Measurements from ENCODE around the gene NDEL1.
A peak's percentile ranks its signal among the peaks of the same experiment; 100 is the strongest.

The NDEL1 gene

GRCh38 chr17:8436169-8436843 is 622 bp downstream of the NDEL1 start:
- Histone ChIP-seq H3K27ac (ENCODE audit: low read depth, low read length) (peak overlapping the region; percentile 99), H3K9me3 (ENCODE audit: control insufficient read depth in 5 of 5, low read length in 5 of 5) (no peaks in the 10 kb centered on the region), H3K27me3 (ENCODE audit: control insufficient read depth in 5 of 5, insufficient read depth in 4 of 5, low read length in 5 of 5) (no peaks in the 10 kb centered on the region), H3K4me1 (ENCODE audit: control insufficient read depth in 5 of 5, insufficient read depth in 5 of 5, low read length in 5 of 5) (peaks cover under 1 to 38% (median 30%) of the 10 kb centered on the region in 5 donors), H3K36me3 (ENCODE audit: control insufficient read depth in 5 of 5, insufficient read depth in 5 of 5, low read length in 5 of 5) (peaks cover 4 to 9% (median 6%) of the 10 kb centered on the region in 5 donors), H3K9ac (ENCODE audit: low read length in 5 of 5) (peak overlapping the region; percentile 81 to 100 (median 92)), H3K4me3 (ENCODE audit: low read depth in 1 of 5, low read length in 5 of 5) (peak overlapping the region; percentile 87 to 93 (median 92))

- peaks cover 4 to 9% (median 6%) of the 10 kb centered on the region in 5 donors for H3K36me3 ChIP-seq (ENCODE audit: control insufficient read depth in 5 of 5, insufficient read depth in 5 of 5, low read length in 5 of 5)
- peaks cover 0 to 39% (median 31%) of the 10 kb centered on the region in 5 donors for H3K4me1 ChIP-seq (ENCODE audit: control insufficient read depth in 5 of 5, insufficient read depth in 5 of 5, low read length in 5 of 5)
- H3K9ac ChIP-seq (ENCODE audit: low read length in 5 of 5) = peak overlapping the region; percentile 81 to 100 (median 92)
- H3K27me3 ChIP-seq (ENCODE audit: control insufficient read depth in 5 of 5, insufficient read depth in 4 of 5, low read length in 5 of 5) = no peaks in the 10 kb centered on the region
- H3K27ac ChIP-seq (ENCODE audit: low read depth, low read length) = peak overlapping the region; percentile 99
- no peaks in the 10 kb centered on the region for H3K9me3 ChIP-seq (ENCODE audit: control insufficient read depth in 5 of 5, low read length in 5 of 5)
- H3K4me3 ChIP-seq (ENCODE audit: low read depth in 1 of 5, low read length in 5 of 5) = peak overlapping the region; percentile 87 to 93 (median 92)
Measured at GRCh38 chr17:8436844-8437171, 1.1 kb downstream of the NDEL1 start.

- Histone ChIP-seq H3K4me1 (ENCODE audit: control insufficient read depth in 5 of 5, insufficient read depth in 5 of 5, low read length in 5 of 5) (peaks cover 0 to 47% (median 44%) of the 10 kb centered on the region in 5 donors), H3K9me3 (ENCODE audit: control insufficient read depth in 5 of 5, low read length in 5 of 5) (no peaks in the 10 kb centered on the region)
Measured at GRCh38 chr17:8438441-8438840, 2.8 kb downstream of the NDEL1 start.

DNA sequence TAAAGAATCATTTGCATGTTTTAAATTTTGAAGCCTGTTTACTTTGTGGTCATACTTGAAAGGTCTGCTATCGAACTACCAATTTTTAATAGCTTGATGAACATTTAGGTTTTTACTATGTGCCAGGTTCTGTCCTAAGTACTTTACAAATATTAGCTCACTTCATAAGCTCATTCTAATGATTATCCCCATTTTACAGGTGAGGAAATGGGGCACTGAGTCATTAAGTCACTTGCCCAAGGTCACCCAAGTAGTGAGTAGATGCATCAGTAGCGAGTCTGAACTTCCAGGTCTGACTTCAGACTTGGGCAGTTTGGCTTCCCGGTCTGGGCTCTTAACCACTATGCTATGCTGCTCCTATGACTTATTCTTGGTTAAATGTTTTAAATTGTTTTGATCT is 4.0 kb downstream of the NDEL1 start:
- Histone ChIP-seq H3K36me3 (ENCODE audit: control insufficient read depth in 5 of 5, insufficient read depth in 5 of 5, low read length in 5 of 5) (peaks cover 7 to 17% (median 13%) of the 10 kb centered on the region in 5 donors), H3K27me3 (ENCODE audit: control insufficient read depth in 5 of 5, insufficient read depth in 4 of 5, low read length in 5 of 5) (no peaks in the 10 kb centered on the region), H3K9me3 (ENCODE audit: control insufficient read depth in 5 of 5, low read length in 5 of 5) (no peaks in the 10 kb centered on the region), H3K9ac (ENCODE audit: low read length in 5 of 5) (no peak overlapping the region), H3K4me3 (ENCODE audit: low read depth in 1 of 5, low read length in 5 of 5) (no peak overlapping the region), H3K27ac (ENCODE audit: low read depth, low read length) (no peak overlapping the region), H3K4me1 (ENCODE audit: control insufficient read depth in 5 of 5, insufficient read depth in 5 of 5, low read length in 5 of 5) (peaks cover 0 to 51% (median 49%) of the 10 kb centered on the region in 5 donors)

More at GRCh38 chr17:8438441-8438840, 2.8 kb downstream of the NDEL1 start:
- Histone ChIP-seq H3K4me3 (ENCODE audit: low read depth in 1 of 5, low read length in 5 of 5) (no peak overlapping the region), H3K27me3 (ENCODE audit: control insufficient read depth in 5 of 5, insufficient read depth in 4 of 5, low read length in 5 of 5) (no peaks in the 10 kb centered on the region), H3K36me3 (ENCODE audit: control insufficient read depth in 5 of 5, insufficient read depth in 5 of 5, low read length in 5 of 5) (peaks cover 4 to 9% (median 6%) of the 10 kb centered on the region in 5 donors), H3K9ac (ENCODE audit: low read length in 5 of 5) (no peak overlapping the region), H3K27ac (ENCODE audit: low read depth, low read length) (no peak overlapping the region)

GRCh38 chr17:8441690-8442089 is 6.0 kb downstream of the NDEL1 start:
- Histone ChIP-seq H3K27me3 (ENCODE audit: control insufficient read depth in 5 of 5, insufficient read depth in 4 of 5, low read length in 5 of 5) (no peaks in the 10 kb centered on the region), H3K4me3 (ENCODE audit: low read depth in 1 of 5, low read length in 5 of 5) (no peak overlapping the region), H3K9me3 (ENCODE audit: control insufficient read depth in 5 of 5, low read length in 5 of 5) (no peaks in the 10 kb centered on the region), H3K4me1 (ENCODE audit: control insufficient read depth in 5 of 5, insufficient read depth in 5 of 5, low read length in 5 of 5) (peaks cover 0 to 58% (median 46%) of the 10 kb centered on the region in 5 donors), H3K9ac (ENCODE audit: low read length in 5 of 5) (no peak overlapping the region), H3K27ac (ENCODE audit: low read depth, low read length) (peak overlapping the region; percentile 29), H3K36me3 (ENCODE audit: control insufficient read depth in 5 of 5, insufficient read depth in 5 of 5, low read length in 5 of 5) (peaks cover 13 to 30% (median 25%) of the 10 kb centered on the region in 5 donors)

GRCh38 chr17:8442310-8442709 is 6.6 kb downstream of the NDEL1 start:
- Histone ChIP-seq H3K9ac (ENCODE audit: low read length in 5 of 5) (no peak overlapping the region), H3K4me1 (ENCODE audit: control insufficient read depth in 5 of 5, insufficient read depth in 5 of 5, low read length in 5 of 5) (peaks cover 0 to 57% (median 40%) of the 10 kb centered on the region in 5 donors), H3K9me3 (ENCODE audit: control insufficient read depth in 5 of 5, low read length in 5 of 5) (no peaks in the 10 kb centered on the region), H3K36me3 (ENCODE audit: control insufficient read depth in 5 of 5, insufficient read depth in 5 of 5, low read length in 5 of 5) (peaks cover 17 to 37% (median 26%) of the 10 kb centered on the region in 5 donors), H3K27ac (ENCODE audit: low read depth, low read length) (no peak overlapping the region), H3K4me3 (ENCODE audit: low read depth in 1 of 5, low read length in 5 of 5) (no peak overlapping the region), H3K27me3 (ENCODE audit: control insufficient read depth in 5 of 5, insufficient read depth in 4 of 5, low read length in 5 of 5) (no peaks in the 10 kb centered on the region)

GRCh38 chr17:8443756-8444155 is 8.1 kb downstream of the NDEL1 start:
- Histone ChIP-seq H3K36me3 (ENCODE audit: control insufficient read depth in 5 of 5, insufficient read depth in 5 of 5, low read length in 5 of 5) (peaks cover 17 to 43% (median 30%) of the 10 kb centered on the region in 5 donors), H3K4me1 (ENCODE audit: control insufficient read depth in 5 of 5, insufficient read depth in 5 of 5, low read length in 5 of 5) (peaks cover 0 to 62% (median 37%) of the 10 kb centered on the region in 5 donors), H3K9ac (ENCODE audit: low read length in 5 of 5) (no peak overlapping the region), H3K27me3 (ENCODE audit: control insufficient read depth in 5 of 5, insufficient read depth in 4 of 5, low read length in 5 of 5) (no peaks in the 10 kb centered on the region), H3K27ac (ENCODE audit: low read depth, low read length) (no peak overlapping the region), H3K9me3 (ENCODE audit: control insufficient read depth in 5 of 5, low read length in 5 of 5) (no peaks in the 10 kb centered on the region), H3K4me3 (ENCODE audit: low read depth in 1 of 5, low read length in 5 of 5) (no peak overlapping the region)

DNA sequence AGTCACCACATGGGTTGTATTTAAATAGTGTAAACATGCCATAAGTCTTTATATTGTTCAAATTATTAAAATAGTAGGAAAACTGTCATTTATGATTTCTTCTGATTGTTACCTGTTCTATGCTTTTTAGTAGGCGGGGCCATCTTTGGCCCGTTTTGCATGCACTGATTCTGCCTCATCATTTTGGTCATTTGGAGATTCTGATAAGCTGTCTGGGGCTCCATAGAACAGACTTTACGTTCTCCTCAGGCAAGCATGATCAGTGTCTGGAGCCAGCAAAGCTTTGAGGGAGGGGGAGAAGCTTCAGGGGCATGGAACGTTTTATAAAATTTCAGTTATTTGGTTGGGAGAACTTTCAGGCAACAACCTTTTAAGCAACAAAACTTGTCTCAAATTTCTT is 8.8 kb downstream of the NDEL1 start:
- H3K9ac ChIP-seq (ENCODE audit: low read length in 5 of 5) = no peak overlapping the region
- H3K4me3 ChIP-seq (ENCODE audit: low read depth in 1 of 5, low read length in 5 of 5) = no peak overlapping the region
- no peaks in the 10 kb centered on the region for H3K9me3 ChIP-seq (ENCODE audit: control insufficient read depth in 5 of 5, low read length in 5 of 5)
- H3K4me1 ChIP-seq (ENCODE audit: control insufficient read depth in 5 of 5, insufficient read depth in 5 of 5, low read length in 5 of 5) = peaks cover 0 to 62% (median 38%) of the 10 kb centered on the region in 5 donors
- peaks cover 24 to 50% (median 33%) of the 10 kb centered on the region in 5 donors for H3K36me3 ChIP-seq (ENCODE audit: control insufficient read depth in 5 of 5, insufficient read depth in 5 of 5, low read length in 5 of 5)
- H3K27me3 ChIP-seq (ENCODE audit: control insufficient read depth in 5 of 5, insufficient read depth in 4 of 5, low read length in 5 of 5) = no peaks in the 10 kb centered on the region
- H3K27ac ChIP-seq (ENCODE audit: low read depth, low read length) = no peak overlapping the region

- Histone ChIP-seq H3K9ac (ENCODE audit: low read length in 5 of 5) (no peak overlapping the region), H3K36me3 (ENCODE audit: control insufficient read depth in 5 of 5, insufficient read depth in 5 of 5, low read length in 5 of 5) (peaks cover 27 to 50% (median 35%) of the 10 kb centered on the region in 5 donors), H3K27ac (ENCODE audit: low read depth, low read length) (no peak overlapping the region), H3K4me1 (ENCODE audit: control insufficient read depth in 5 of 5, insufficient read depth in 5 of 5, low read length in 5 of 5) (peaks cover 0 to 62% (median 41%) of the 10 kb centered on the region in 5 donors), H3K9me3 (ENCODE audit: control insufficient read depth in 5 of 5, low read length in 5 of 5) (no peaks in the 10 kb centered on the region), H3K4me3 (ENCODE audit: low read depth in 1 of 5, low read length in 5 of 5) (no peak overlapping the region), H3K27me3 (ENCODE audit: control insufficient read depth in 5 of 5, insufficient read depth in 4 of 5, low read length in 5 of 5) (no peaks in the 10 kb centered on the region)
Measured at GRCh38 chr17:8445536-8445935, 9.9 kb downstream of the NDEL1 start.

GRCh38 chr17:8447799-8448198 is 12.1 kb downstream of the NDEL1 start:
- Histone ChIP-seq H3K9ac (ENCODE audit: low read length in 5 of 5) (no peak overlapping the region), H3K27me3 (ENCODE audit: control insufficient read depth in 5 of 5, insufficient read depth in 4 of 5, low read length in 5 of 5) (no peaks in the 10 kb centered on the region), H3K4me3 (ENCODE audit: low read depth in 1 of 5, low read length in 5 of 5) (no peak overlapping the region), H3K36me3 (ENCODE audit: control insufficient read depth in 5 of 5, insufficient read depth in 5 of 5, low read length in 5 of 5) (peaks cover 45 to 70% (median 50%) of the 10 kb centered on the region in 5 donors), H3K9me3 (ENCODE audit: control insufficient read depth in 5 of 5, low read length in 5 of 5) (no peaks in the 10 kb centered on the region), H3K4me1 (ENCODE audit: control insufficient read depth in 5 of 5, insufficient read depth in 5 of 5, low read length in 5 of 5) (peaks cover 0 to 42% (median 27%) of the 10 kb centered on the region in 5 donors), H3K27ac (ENCODE audit: low read depth, low read length) (no peak overlapping the region)

All from subcutaneous abdominal adipose tissue (tissue), 5 donors.